Ishikawa (cell line): Measurements from ENCODE around the gene CACNA1A.

Experiments
- EGR1 ChIP-seq: IDR thresholded peaks from 2 replicates; pipeline ENCODE4 v1.6.1; 2012
- NFIC ChIP-seq: IDR thresholded peaks from 2 replicates; pipeline ENCODE4 v1.6.1; 2012

DNA sequence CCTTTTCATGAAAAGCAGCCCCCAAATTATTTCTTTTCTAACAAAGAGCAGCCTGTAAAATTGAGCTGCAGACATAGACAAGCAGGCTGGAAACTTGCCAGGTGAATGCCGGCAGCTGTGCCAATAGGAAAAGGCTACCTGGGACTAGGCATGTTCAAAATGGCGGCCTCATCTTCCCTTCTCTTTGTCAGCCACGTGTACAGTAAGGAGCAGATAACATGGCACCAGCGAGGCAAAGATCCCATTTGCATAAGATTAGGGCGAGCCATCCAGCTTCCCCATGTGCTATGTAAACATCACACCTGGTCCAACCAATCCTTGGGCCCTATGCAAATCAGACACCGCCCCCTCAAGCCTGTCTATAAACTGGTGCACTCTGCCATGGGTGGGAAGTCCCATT, 31.2 kb upstream of the CACNA1A start:
- TF ChIP-seq NFIC, result no peak
- TF ChIP-seq EGR1, result no peak
